ENCODE results near the gene RNF152. TPM values are rescaled to one million over a fixed set of nuclear protein-coding genes. Genes with fewer than 3 reads are reported as not detected.

Gene RNF152
- total and polyA plus RNA-seq, 8 donors: 1.4 to 99.9 (median 16.1) TPM

GRCh38 chr18:61842146-61842545, 50.7 kb downstream of the RNF152 start:
- peaks cover 6 to 26% (median 8%) of the 10 kb centered on the region in 4 donors for H3K4me1 ChIP-seq
- TF ChIP-seq POLR2AphosphoS5 (IDR thresholded peaks at IDR 0.05): no peak
- no peaks in the 10 kb centered on the region for H3K36me3 ChIP-seq
- no peak overlapping the region for H3K4me3 ChIP-seq
- intact Hi-C loops (cut with DNase I; ENCODE audit: low total_unique reads): no loop called here
- no peaks in the 10 kb centered on the region for H3K9me3 ChIP-seq
- no peak overlapping the region for H3K27ac ChIP-seq
- peak in 1 of 2 donors; percentile 29 for DNase-seq
- 65 to 76% (median 73%) methylated on average over 2 of the region's 2 CpGs for WGBS, 5 donors
- no peaks in the 10 kb centered on the region for H3K27me3 ChIP-seq

GRCh38 chr18:61841706-61842105, 51.1 kb downstream of the RNF152 start:
- Histone ChIP-seq H3K4me1 (peaks cover 6 to 26% (median 8%) of the 10 kb centered on the region in 4 donors), H3K36me3 (no peaks in the 10 kb centered on the region), H3K27ac (no peak overlapping the region), H3K4me3 (no peak overlapping the region), H3K27me3 (no peaks in the 10 kb centered on the region), H3K9me3 (no peaks in the 10 kb centered on the region)
- 63 to 95% (median 75%) methylated on average over 3 of the region's 3 CpGs for WGBS, 5 donors
- TF ChIP-seq CTCF (IDR thresholded peaks at IDR 0.05) (no peak), POLR2AphosphoS5 (IDR thresholded peaks at IDR 0.05) (no peak), POLR2A (IDR thresholded peaks at IDR 0.05) (no peak), EP300 (IDR thresholded peaks at IDR 0.05) (no peak)
- no peak for DNase-seq
- intact Hi-C loops (cut with DNase I; ENCODE audit: low total_unique reads): no loop called here

GRCh38 chr18:61840324-61840723, 52.5 kb downstream of the RNF152 start:
- H3K36me3 ChIP-seq: no peaks in the 10 kb centered on the region
- intact Hi-C loops (cut with DNase I; ENCODE audit: low total_unique reads): no loop called here
- peaks cover 5 to 24% (median 8%) of the 10 kb centered on the region in 4 donors for H3K4me1 ChIP-seq
- no peak for DNase-seq
- WGBS, 5 donors: 86 to 100% (median 95%) methylated on average over 1 of the region's 1 CpG
- H3K4me3 ChIP-seq: no peak overlapping the region
- no peak for TF ChIP-seq EP300 (IDR thresholded peaks at IDR 0.05)
- TF ChIP-seq POLR2A (IDR thresholded peaks at IDR 0.05): no peak
- TF ChIP-seq POLR2AphosphoS5 (IDR thresholded peaks at IDR 0.05): no peak
- no peak for TF ChIP-seq CTCF (IDR thresholded peaks at IDR 0.05)
- H3K27ac ChIP-seq: no peak overlapping the region
- no peaks in the 10 kb centered on the region for H3K27me3 ChIP-seq
- H3K9me3 ChIP-seq: no peaks in the 10 kb centered on the region

- Histone ChIP-seq H3K4me3 (no peak overlapping the region), H3K36me3 (no peaks in the 10 kb centered on the region), H3K4me1 (peaks cover 0 to 20% (median 11%) of the 10 kb centered on the region in 4 donors), H3K27me3 (no peaks in the 10 kb centered on the region), H3K9me3 (no peaks in the 10 kb centered on the region), H3K27ac (no peak overlapping the region)
- 89 to 95% (median 93%) methylated on average over 3 to 5 of the region's 5 CpGs for WGBS, 5 donors
- TF ChIP-seq POLR2AphosphoS5 (IDR thresholded peaks at IDR 0.05): no peak
- TF ChIP-seq POLR2A (IDR thresholded peaks at IDR 0.05): no peak
- no peak for TF ChIP-seq EP300 (IDR thresholded peaks at IDR 0.05)
- no peak for TF ChIP-seq CTCF (IDR thresholded peaks at IDR 0.05)
- intact Hi-C loops (cut with DNase I; ENCODE audit: low total_unique reads): no loop called here
- DNase-seq: no peak
Measured at GRCh38 chr18:61838521-61838920, 54.3 kb downstream of the RNF152 start.

GRCh38 chr18:61833978-61834377, 58.8 kb downstream of the RNF152 start:
- no peaks in the 10 kb centered on the region for H3K9me3 ChIP-seq
- intact Hi-C loops (cut with DNase I; ENCODE audit: low total_unique reads): no loop called here
- WGBS, 5 donors: 65 to 84% (median 70%) methylated on average over 4 of the region's 4 CpGs

More at GRCh38 chr18:61833978-61834377, 58.8 kb downstream of the RNF152 start:
- H3K27me3 ChIP-seq: no peaks in the 10 kb centered on the region
- peak overlapping the region in 2 of 5 donors; percentile 18 to 19 for H3K27ac ChIP-seq
- no peak for TF ChIP-seq EP300 (IDR thresholded peaks at IDR 0.05)
- H3K4me3 ChIP-seq: no peak overlapping the region
- no peaks in the 10 kb centered on the region for H3K36me3 ChIP-seq
- no peak for DNase-seq
- peaks cover 6 to 47% (median 26%) of the 10 kb centered on the region in 4 donors for H3K4me1 ChIP-seq

Data from stomach (tissue), 9 donors.